ENCODE measurements around the gene EML5. TPM values are rescaled to one million over a fixed set of nuclear protein-coding genes. Genes with fewer than 3 reads are reported as not detected.

The EML5 gene
- total and polyA plus RNA-seq, 12 donors: 1.8 to 17.3 (median 6.3) TPM

GRCh38 chr14:88786715-88787114 lies 6.0 kb downstream of the EML5 start:
- no peaks in the 10 kb centered on the region for H3K9me3 ChIP-seq (replicated peaks in 1 of 3)
- H3K4me3 ChIP-seq: no peak overlapping the region
- H3K4me1 ChIP-seq (replicated peaks in 1 of 2): no peaks in the 10 kb centered on the region
- no peak for DNase-seq
- intact Hi-C loops (cut with DNase I): no loop called here
- TF ChIP-seq CTCF (IDR thresholded peaks at IDR 0.05): no peak
- TF ChIP-seq POLR2A (IDR thresholded peaks at IDR 0.05): no peak
- H3K27ac ChIP-seq: no peak overlapping the region
- H3K27me3 ChIP-seq: no peaks in the 10 kb centered on the region
- no peaks in the 10 kb centered on the region for H3K36me3 ChIP-seq (replicated peaks in 1 of 2)
- 79 to 88% (median 81%) methylated on average over 4 of the region's 4 CpGs for WGBS, 4 donors

- TF ChIP-seq CTCF (IDR thresholded peaks at IDR 0.05): no peak
- TF ChIP-seq POLR2A (IDR thresholded peaks at IDR 0.05): no peak
- H3K27me3 ChIP-seq: no peaks in the 10 kb centered on the region
- H3K36me3 ChIP-seq (replicated peaks in 1 of 2): no peaks in the 10 kb centered on the region
- no peaks in the 10 kb centered on the region for H3K4me1 ChIP-seq (replicated peaks in 1 of 2)
- no peaks in the 10 kb centered on the region for H3K9me3 ChIP-seq (replicated peaks in 1 of 3)
- no peak overlapping the region for H3K4me3 ChIP-seq
- 93 to 96% (median 95%) methylated on average over 1 of the region's 1 CpG for WGBS, 4 donors
- DNase-seq: no peak
- intact Hi-C loops (cut with DNase I): no loop called here
- H3K27ac ChIP-seq: no peak overlapping the region
Observed at GRCh38 chr14:88785911-88786310, 6.8 kb downstream of the EML5 start.

- WGBS, 4 donors: 96 to 100% (median 98%) methylated on average over 2 to 3 of the region's 3 CpGs; no CpG with 5 or more reads in 1 of the 4 donors
- TF ChIP-seq CTCF (IDR thresholded peaks at IDR 0.05) (no peak), POLR2A (IDR thresholded peaks at IDR 0.05) (no peak)
- Histone ChIP-seq H3K4me1 (replicated peaks in 1 of 2) (no peaks in the 10 kb centered on the region), H3K36me3 (replicated peaks in 1 of 2) (no peaks in the 10 kb centered on the region), H3K27me3 (no peaks in the 10 kb centered on the region), H3K27ac (no peak overlapping the region), H3K4me3 (no peak overlapping the region), H3K9me3 (replicated peaks in 1 of 3) (no peaks in the 10 kb centered on the region)
- no peak for DNase-seq
- intact Hi-C loops (cut with DNase I): no loop called here
Observed at GRCh38 chr14:88775532-88775931, 17.2 kb downstream of the EML5 start.

- no peaks in the 10 kb centered on the region for H3K27me3 ChIP-seq
- H3K9me3 ChIP-seq (replicated peaks in 1 of 3): peaks cover 0 to 6% (median 5%) of the 10 kb centered on the region in 3 donors
- no peak for DNase-seq
- intact Hi-C loops (cut with DNase I): no loop called here
- no peak for TF ChIP-seq POLR2A (IDR thresholded peaks at IDR 0.05)
- no peak for TF ChIP-seq CTCF (IDR thresholded peaks at IDR 0.05)
- no peaks in the 10 kb centered on the region for H3K36me3 ChIP-seq (replicated peaks in 1 of 2)
- no peak overlapping the region for H3K4me3 ChIP-seq
- H3K4me1 ChIP-seq (replicated peaks in 1 of 2): no peaks in the 10 kb centered on the region
- no peak overlapping the region for H3K27ac ChIP-seq
Observed at GRCh38 chr14:88770736-88771135, 22.0 kb downstream of the EML5 start.
